ENCODE results near the gene ADAMTS20. TPM values are rescaled to one million over a fixed set of nuclear protein-coding genes. Genes with fewer than 3 reads are reported as not detected.

ADAMTS20 gene
- total and polyA plus RNA-seq, 10 of the 15 experiments (the other 5 are each of a cell fraction or from before 2014, with no cell fraction given): 0.33 TPM; not detected in 9

- no peaks in the 10 kb centered on the region for H3K36me3 ChIP-seq (ENCODE audit: control insufficient read depth in 2 of 2, insufficient read depth in 2 of 2, low read length in 1 of 2)
- H4K20me1 ChIP-seq (ENCODE audit: control insufficient read depth, insufficient read depth): no peaks in the 10 kb centered on the region
- ChIA-PET POLR2A (no interaction called here), SMC1A (ENCODE audit: uncharacterized antibody, unreplicated experiment) (interaction anchor here (1.8 kb wide), 1 partner anchor 31 kb away, joined by 6 read pairs; no protein-coding TSS in a partner anchor), CTCF (interaction anchor here (2.2 kb wide), 1 partner anchor 29 kb away, joined by 6 read pairs; no protein-coding TSS in a partner anchor), RAD21 (ENCODE audit: unreplicated experiment) (no interaction called here)
- DNase-seq (ENCODE audit: low read depth, low spot score): no peak
- intact Hi-C loops (cut with micrococcal nuclease; ENCODE audit: unreplicated experiment) (no loop called here), in situ Hi-C loops (cut with MboI) (no loop called here)
- H3K27me3 ChIP-seq (replicated peaks in 1 of 2; ENCODE audit: control insufficient read depth in 2 of 2, insufficient read depth in 2 of 2, low read length in 1 of 2): no peaks in the 10 kb centered on the region
- no peak overlapping the region for H3K27ac ChIP-seq (ENCODE audit: control insufficient read depth, insufficient read depth)
- H3K9me3 ChIP-seq (replicated peaks; ENCODE audit: control insufficient read depth, insufficient read depth, low read length): no peaks in the 10 kb centered on the region
- no peak overlapping the region for H3K4me2 ChIP-seq (ENCODE audit: control insufficient read depth, insufficient read depth)
- H2AFZ ChIP-seq (ENCODE audit: control insufficient read depth, low read depth, low read length): no peak overlapping the region
- no peaks in the 10 kb centered on the region for H3K79me2 ChIP-seq (ENCODE audit: control insufficient read depth, insufficient read depth, low read length)
- H3K4me3 ChIP-seq: no peak overlapping the region
- no peaks in the 10 kb centered on the region for H3K4me1 ChIP-seq (ENCODE audit: control insufficient read depth, insufficient read depth, low read length)
- no TSS peak for BruUV-seq (replicated peaks)
- FAIRE-seq: peak; percentile 35
- no peak for ATAC-seq
- WGBS (ENCODE audit: insufficient coverage, insufficient replicate concordance, low lambda C conversion rate, missing lambda C conversion rate): 38% methylated on average over 4 of the region's 4 CpGs
- H3K9ac ChIP-seq (ENCODE audit: control insufficient read depth, insufficient read depth, low read length): no peak overlapping the region
- TF ChIP-seq ZBTB11 (CRISPR knock-in tag; IDR thresholded peaks at IDR 0.05): no peak
- no peak for TF ChIP-seq SMAD1 (IDR thresholded peaks at IDR 0.05; ENCODE audit: low read depth, partially characterized antibody)
- TF ChIP-seq BRCA1 (IDR thresholded peaks at IDR 0.05; ENCODE audit: low read depth, low read length): no peak
- no peak for TF ChIP-seq CTCF (IDR thresholded peaks at IDR 0.05 in 2 of 3, conservative IDR thresholded peaks at IDR 0.05 in 1 of 3; ENCODE audit: control insufficient read depth in 2 of 3, extremely low read depth in 1 of 3, insufficient read depth in 1 of 3, low read depth in 3 of 3, low read length in 3 of 3)
- no peak for TF ChIP-seq ZNF274 (IDR thresholded peaks at IDR 0.05; ENCODE audit: insufficient read depth, insufficient read length)
- no peak for TF ChIP-seq HCFC1 (IDR thresholded peaks at IDR 0.05; ENCODE audit: low read length)
- no peak for TF ChIP-seq NFYB (IDR thresholded peaks at IDR 0.05; ENCODE audit: insufficient read depth, low read depth, low read length)
- TF ChIP-seq NR2C2 (IDR thresholded peaks at IDR 0.05; ENCODE audit: borderline replicate concordance, control insufficient read depth, insufficient read length, low read depth): no peak
- TF ChIP-seq HDGF (IDR thresholded peaks at IDR 0.05): no peak
- no peak for TF ChIP-seq JUNB (IDR thresholded peaks at IDR 0.05)
- no peak for TF ChIP-seq HSF1 (IDR thresholded peaks at IDR 0.05; ENCODE audit: low read depth, low read length)
- no peak for TF ChIP-seq MYC (IDR thresholded peaks at IDR 0.05; ENCODE audit: insufficient read depth, insufficient read length, insufficient replicate concordance, low read length, severe bottlenecking)
- no peak for TF ChIP-seq ZNF687 (IDR thresholded peaks at IDR 0.05)
Measured at GRCh38 chr12:43312991-43313505, 239.0 kb downstream of the ADAMTS20 start.

Measured in GM12878 (cell line).